Hematopoietic multipotent progenitor cell treated with erythropoietin and hydrocortisone succinate and interleukin-3 and kit ligand, for 6 days (in vitro differentiated cells): ENCODE measurements around the gene IGSF21.
A peak's percentile ranks its signal among the peaks of the same experiment; 100 is the strongest.

Experiments
- DNase-seq: peaks from one replicate; pipeline ENCODE4 v3.0.0-alpha.2; 2015

The IGSF21 gene

GRCh38 chr1:18266391-18266790, 158.8 kb downstream of the IGSF21 start:
- no peak for DNase-seq

- DNase-seq: no peak
Measured at GRCh38 chr1:18271336-18271735, 163.7 kb downstream of the IGSF21 start.

GRCh38 chr1:18278946-18279345, 171.3 kb downstream of the IGSF21 start:
- no peak for DNase-seq

- no peak for DNase-seq
Measured at GRCh38 chr1:18279351-18280074, 171.9 kb downstream of the IGSF21 start.

GRCh38 chr1:18280956-18281355, 173.4 kb downstream of the IGSF21 start:
- DNase-seq: no peak

- DNase-seq: no peak
Measured at GRCh38 chr1:18282851-18283600, 175.4 kb downstream of the IGSF21 start.

GRCh38 chr1:18283601-18284385, 176.2 kb downstream of the IGSF21 start:
- no peak for DNase-seq

GRCh38 chr1:18284805-18285537, 177.4 kb downstream of the IGSF21 start:
- DNase-seq: no peak

- no peak for DNase-seq
Measured at GRCh38 chr1:18285538-18285924, 177.9 kb downstream of the IGSF21 start.

- DNase-seq: peak; percentile 2
Measured at GRCh38 chr1:18288722-18289121, 181.1 kb downstream of the IGSF21 start.

- no peak for DNase-seq
Measured at GRCh38 chr1:18289597-18289996, 182.0 kb downstream of the IGSF21 start.

- DNase-seq: no peak
Measured at GRCh38 chr1:18290740-18291412, 183.3 kb downstream of the IGSF21 start.

GRCh38 chr1:18292531-18292930, 184.9 kb downstream of the IGSF21 start:
- DNase-seq: no peak

- DNase-seq: no peak
Measured at GRCh38 chr1:18293291-18293690, 185.7 kb downstream of the IGSF21 start.

- DNase-seq: no peak
Measured at GRCh38 chr1:18294437-18295176, 187.0 kb downstream of the IGSF21 start.

GRCh38 chr1:18297896-18298648, 190.5 kb downstream of the IGSF21 start:
- no peak for DNase-seq

GRCh38 chr1:18299441-18300338, 192.1 kb downstream of the IGSF21 start:
- peak; percentile 62 for DNase-seq

- DNase-seq: no peak
Measured at GRCh38 chr1:18300376-18300775, 192.8 kb downstream of the IGSF21 start.

- DNase-seq: peak; percentile 12
Measured at GRCh38 chr1:18302788-18303413, 195.3 kb downstream of the IGSF21 start.
